HG03175 (cell line): ENCODE data around the gene WDSUB1.

Experiments used
- ATAC-seq: cut with Tn5 transposase; IDR thresholded peaks from one replicate; pipeline ENCODE4 v1.9.1; 2021; ENCODE audit warnings: mild to moderate bottlenecking, moderate library complexity; ENCODE audit not compliant: unreplicated experiment

The WDSUB1 gene

DNA sequence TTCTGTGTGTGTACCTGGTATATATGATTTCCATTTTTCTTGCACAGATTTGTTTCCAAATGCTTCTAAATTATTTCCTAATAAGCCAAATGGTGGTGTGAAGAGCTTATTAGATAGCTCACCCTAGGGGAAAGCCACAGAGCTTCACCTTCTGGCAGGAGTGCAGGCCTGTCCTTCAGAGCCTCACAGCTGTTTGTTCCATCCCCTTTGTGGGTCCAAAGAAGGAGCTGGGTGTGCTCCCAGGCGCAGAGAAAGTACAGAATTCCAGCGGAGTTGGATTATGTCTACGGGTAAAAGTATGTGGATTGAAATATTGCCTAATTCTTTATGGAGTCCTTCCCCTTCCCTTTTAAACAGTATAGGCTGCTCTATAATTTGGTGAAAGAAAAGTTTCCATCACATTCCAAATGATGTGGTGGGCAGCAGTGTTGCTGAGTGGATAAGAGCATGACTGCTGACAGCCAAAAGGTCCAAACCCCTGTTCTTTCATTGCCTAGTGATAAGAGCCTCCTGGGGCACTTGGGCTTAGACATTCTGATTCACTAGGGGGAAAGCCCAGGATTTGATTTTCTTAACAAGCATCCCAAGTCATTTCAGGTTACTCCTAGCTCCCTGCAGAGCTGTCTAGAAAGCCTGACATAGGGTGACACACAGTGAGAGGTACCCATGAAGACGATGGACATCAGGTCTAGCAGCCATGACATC, 86.6 kb downstream of the WDSUB1 start:
- no peak for ATAC-seq

- no peak for ATAC-seq
These were observed 87.3 kb downstream of the WDSUB1 start for GRCh38 chr2:159199236-159199635.

DNA sequence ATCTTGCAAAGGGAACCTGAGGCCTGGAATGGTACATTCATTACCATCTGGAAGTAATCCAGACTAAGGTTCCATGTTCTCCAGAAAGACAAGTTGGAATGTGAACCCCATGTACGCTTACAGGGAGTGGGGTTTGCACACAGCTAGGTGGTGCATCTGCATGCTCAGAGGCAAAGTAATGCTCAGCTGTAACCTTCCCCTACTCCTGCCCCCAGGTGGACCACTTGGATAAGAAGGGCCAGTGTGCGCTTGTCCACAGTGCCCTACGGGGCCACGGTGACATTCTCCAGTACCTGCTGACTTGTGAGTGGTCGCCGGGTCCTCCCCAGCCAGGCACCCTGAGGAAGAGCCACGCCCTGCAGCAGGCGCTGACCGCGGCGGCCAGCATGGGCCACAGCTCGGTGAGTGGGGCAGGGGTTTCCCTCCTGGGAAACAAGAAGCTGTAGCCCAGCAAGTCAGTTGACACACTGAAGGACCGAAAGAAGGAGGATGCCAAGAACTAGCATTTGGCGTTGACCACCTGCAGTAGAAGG, 90.0 kb downstream of the WDSUB1 start:
- ATAC-seq: no peak

DNA sequence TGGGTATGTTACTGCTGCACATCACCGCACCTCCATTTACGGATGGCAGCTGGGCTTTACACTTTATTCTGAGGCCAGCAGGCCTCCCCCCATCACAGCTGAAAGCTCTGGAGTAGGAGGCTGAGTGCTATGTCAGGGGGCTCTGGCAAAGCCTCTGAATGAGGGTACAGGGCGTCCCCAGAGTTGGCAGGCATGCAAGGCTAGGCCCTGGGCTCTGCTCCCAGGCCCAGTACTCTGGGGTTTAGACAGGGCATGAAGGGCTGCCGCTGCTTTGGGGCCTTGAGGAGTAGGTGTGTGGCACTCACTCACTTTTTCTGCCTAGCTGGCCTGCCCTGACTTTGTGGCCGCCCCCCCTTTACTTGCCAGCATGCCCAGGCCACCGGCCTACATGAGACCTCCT, 90.8 kb downstream of the WDSUB1 start:
- no peak for ATAC-seq

- no peak for ATAC-seq
These were observed 92.3 kb downstream of the WDSUB1 start for GRCh38 chr2:159194241-159194640.

DNA sequence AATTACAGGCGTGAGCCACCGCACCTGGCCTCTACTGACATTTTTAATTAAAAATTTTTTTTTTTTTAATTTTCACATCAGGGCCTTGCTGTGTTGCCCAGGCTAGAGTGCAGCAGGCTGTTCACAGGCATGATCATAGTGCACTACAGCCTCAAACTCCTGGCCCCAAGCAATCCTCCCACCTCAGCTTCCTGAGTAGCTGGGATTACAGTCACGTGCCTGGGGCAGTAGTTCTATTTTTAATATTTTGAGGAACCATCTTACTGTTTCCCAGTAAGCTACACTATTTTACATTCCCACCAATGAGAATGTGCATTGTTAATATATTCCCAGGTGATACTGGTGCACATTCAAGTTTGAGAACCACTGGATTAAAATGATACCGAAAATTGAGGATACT, 92.7 kb downstream of the WDSUB1 start:
- no peak for ATAC-seq

GRCh38 chr2:159192371-159192918, 94.1 kb downstream of the WDSUB1 start:
- ATAC-seq: no peak

GRCh38 chr2:159188449-159188848, 98.1 kb downstream of the WDSUB1 start:
- ATAC-seq: no peak

- no peak for ATAC-seq
These were observed 99.4 kb downstream of the WDSUB1 start for GRCh38 chr2:159187106-159187505.

DNA sequence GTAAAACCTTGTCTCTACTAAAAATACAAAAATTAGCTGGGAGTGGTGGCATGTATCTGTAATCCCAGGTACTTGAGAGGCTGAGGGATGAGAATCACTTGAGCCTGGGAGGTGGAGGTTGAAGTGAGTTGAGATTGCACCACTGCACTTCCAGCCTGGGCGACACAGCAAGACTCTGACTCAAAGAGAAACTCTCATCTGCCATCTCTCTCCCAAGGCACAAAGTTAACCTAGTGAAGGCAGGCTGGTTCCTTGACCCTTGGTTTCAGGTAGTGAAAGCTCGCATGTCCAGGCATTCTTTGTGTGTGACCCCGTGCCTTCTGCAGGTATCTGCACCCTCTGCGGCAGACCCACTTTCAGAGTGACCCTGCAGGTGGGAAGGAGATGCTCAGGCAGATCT, 100.0 kb downstream of the WDSUB1 start:
- ATAC-seq: peak; percentile 50
